Ovary (tissue), 9 donors: Measurements from ENCODE around the gene TBC1D19. TPM values are rescaled to one million over a fixed set of nuclear protein-coding genes. Genes with fewer than 3 reads are reported as not detected.

Source experiments
- DNase-seq, 5 donors: peaks; one replicate each; pipeline ENCODE4 v3.0.0-alpha.2; 2019 to 2020
- H3K27ac ChIP-seq, 2 donors: fragments of 200-600 bp; one replicate each; pipeline versions ENCODE4 v1.5.1 to v1.8.0; 2019 to 2022
- H3K27me3 ChIP-seq: fragments of 200-600 bp; one replicate; pipeline ENCODE4 v1.8.0; 2022
- H3K36me3 ChIP-seq: fragments of 200-600 bp; sonication (generic); one replicate; pipeline ENCODE4 v1.5.1; 2019
- H3K4me1 ChIP-seq: one replicate; pipeline ENCODE4 v1.8.1; 2013; ENCODE audit warnings: mild to moderate bottlenecking, moderate library complexity; ENCODE audit not compliant: insufficient read depth
- H3K4me3 ChIP-seq: fragments of 200-600 bp; sonication (generic); one replicate; pipeline ENCODE4 v1.5.1; 2017
- H3K9me3 ChIP-seq, 2 donors: fragments of 200-600 bp in 1 of 2; sonication (generic) in 1 of 2; one replicate each; pipeline versions ENCODE4 v1.5.1 to v1.8.1; 2013 to 2019; ENCODE audit warnings: mild to moderate bottlenecking in 1 of 2, moderate library complexity in 1 of 2
- POLR2A ChIP-seq: fragments of 450-650 bp; IDR thresholded peaks from one replicate; pipeline ENCODE4 v1.6.1; 2017; ENCODE audit warnings: antibody characterized with exemption, mild to moderate bottlenecking, moderate library complexity
- WGBS, 3 donors: extraction: QIAGEN DNeasy Blood & Tissue Kit in 1 of 3; methylation state at CpG; one replicate each; pipeline versions ENCODE4 v1.1.5 to v1.1.7; 2013 to 2017; 5-methylcytosine and 5-hydroxymethylcytosine counted together
- intact Hi-C, 4 donors: fragments of 100-400 bp; cut with DNase I; formaldehyde crosslinking; loops; one replicate each; pipeline versions ENCODE4 v1.11.0 to v1.15.1; 2022 to 2023
- polyA plus RNA-seq, 2 donors: library from polyadenylated mRNA; stranded (reverse); fragments of 200-250 nt in 1 of 2; fragments of 350-450 nt in 1 of 2; fragmentation: Illumina TruSeq in 1 of 2; extraction: RNeasy Lipid Tissue Mini Kit (QIAGEN cat#74804) in 1 of 2; gene quantifications; one replicate each; pipeline ENCODE4 v1.2.3, GENCODE V29; 2013 to 2014
- small RNA-seq: library from RNA; depleted of rRNA; stranded (forward); fragments of <200 nt; gene quantifications from one replicate; pipeline ENCODE3, GENCODE V24; 2016
- total RNA-seq, 7 donors: library from RNA; depleted of rRNA in 2 of 7; stranded (reverse); fragments of >200 nt in 2 of 7; fragmentation: NEBNext Ultra II Directional in 3 of 7; extraction: Animal tissue kit (Norgen Biotek cat#: 25700) in 3 of 7; gene quantifications; one replicate each; pipeline versions ENCODE4 v1.1.0 to v1.2.4, GENCODE V29; 2016 to 2023
- donor health status: DM: no; HTN: no; CAD: no; lungs with moderate emphysema.
- donor health status: DM: no; HTN: no; CAD: no.
- donor health status: Bipolar disorder and iron deficiency.
- donor health status: DM: yes; HTN: yes; CAD: no.
- donor health status: DM: no; HTN: no; CAD: no.
- donor health status: DM: yes; HTN: yes; CAD: no.

TBC1D19 gene
- total and polyA plus RNA-seq, 9 donors = 6.0 to 25.2 (median 14.8) TPM

- Histone ChIP-seq H3K4me3 (no peak overlapping the region), H3K36me3 (no peaks in the 10 kb centered on the region), H3K27ac (no peak overlapping the region), H3K4me1 (no peaks in the 10 kb centered on the region), H3K9me3 (no peaks in the 10 kb centered on the region), H3K27me3 (no peaks in the 10 kb centered on the region)
- TF ChIP-seq POLR2A = no peak
- no peak for DNase-seq
- whole genome bisulfite sequencing, 3 donors = 85 to 88% (median 87%) methylated on average over 10 of the region's 10 CpGs
- intact Hi-C loops = no loop called here
Observed at GRCh38 chr4:26804925-26805324, 221.0 kb downstream of the TBC1D19 start.

Small RNA genes lying within 50 kb of the gene (small RNA-seq; reads per million reads assigned to genes)
- not detected for gene RF00284

Other genes with a start within 250 kb of the TBC1D19 start
- under 1 TPM in 2 of 7 donors, not detected in 5; 0.13 to 0.24 TPM for gene CCKAR, start 93.6 kb upstream of the TBC1D19 start, total RNA-seq
- not detected for gene CCKAR, start 93.6 kb upstream of the TBC1D19 start, polyA plus RNA-seq